ENCODE data around the gene CNTLN. TPM values are rescaled to one million over a fixed set of nuclear protein-coding genes. Genes with fewer than 3 reads are reported as not detected.
"Not testable (repeated sequence)": the region's sequence is repeated elsewhere in the genome, so short reads cannot be mapped to it uniquely, and the experiment has no call there.

Gene CNTLN
- total and polyA plus RNA-seq, 2 of the 8 experiments (the other 6 are each of a cell fraction or from before 2014, with no cell fraction given), result 4.8 to 10.8 TPM

- POLR2A ChIA-PET (ENCODE audit: partially characterized antibody); H3K4me3 ChIP-seq (ENCODE audit: extremely low read depth in 1 of 4, insufficient read depth in 2 of 4, low read depth in 3 of 4, low read length in 4 of 4); H3K79me2 ChIP-seq (ENCODE audit: control insufficient read depth in 1 of 2, insufficient read depth in 2 of 2, low read length in 2 of 2); H2BK12ac ChIP-seq (ENCODE audit: low read depth, low read length); H3K9ac ChIP-seq (replicated peaks in 1 of 4; ENCODE audit: extremely low read depth in 1 of 4, low read depth in 3 of 4, low read length in 3 of 4); H2BK15ac ChIP-seq (ENCODE audit: low read length); H3K23ac ChIP-seq (ENCODE audit: insufficient read length); H3K36me3 ChIP-seq (ENCODE audit: control insufficient read depth in 2 of 4, insufficient read depth in 4 of 4, low read length in 3 of 4); H4K5ac ChIP-seq (ENCODE audit: insufficient read length, low read depth, low read length); H3K4me1 ChIP-seq (replicated peaks in 1 of 4; ENCODE audit: control insufficient read depth in 3 of 4, insufficient read depth in 4 of 4, low read length in 3 of 4); H3K4me2 ChIP-seq (ENCODE audit: insufficient read depth in 1 of 2, low read depth in 2 of 2, low read length in 2 of 2); H2BK120ac ChIP-seq (replicated peaks; ENCODE audit: low read depth, low read length); H2AFZ ChIP-seq (ENCODE audit: low read length); H3K56ac ChIP-seq (replicated peaks; ENCODE audit: insufficient read length, low read depth, low read length); DNase-seq (ENCODE audit: low read depth in 1 of 2, low spot score in 2 of 2); H3K27ac ChIP-seq (ENCODE audit: low read depth, low read length); FAIRE-seq; CTCF ChIA-PET (ENCODE audit: partially characterized antibody); H3K79me1 ChIP-seq (ENCODE audit: low read depth, low read length); H2BK20ac ChIP-seq (ENCODE audit: low read length); H4K8ac ChIP-seq (ENCODE audit: extremely low read depth, insufficient read depth, low read length); H3K4ac ChIP-seq (replicated peaks; ENCODE audit: insufficient read length, low read depth, low read length); H4K20me1 ChIP-seq (replicated peaks in 1 of 2; ENCODE audit: control insufficient read depth in 1 of 2, insufficient read depth in 2 of 2, low read length in 2 of 2); H2BK5ac ChIP-seq (ENCODE audit: low read depth, low read length); H4K91ac ChIP-seq (replicated peaks; ENCODE audit: insufficient read length, low read length); H3K18ac ChIP-seq (ENCODE audit: extremely low read depth, low read length); H3K14ac ChIP-seq (ENCODE audit: insufficient read length); H2AK5ac ChIP-seq (ENCODE audit: low read depth, low read length); H3K23me2 ChIP-seq (ENCODE audit: low read depth, low read length); H3K9me3 ChIP-seq (ENCODE audit: insufficient read depth in 2 of 2, low read depth in 1 of 2, low read length in 1 of 2); H3K27me3 ChIP-seq (replicated peaks in 1 of 4; ENCODE audit: control insufficient read depth in 3 of 4, extremely low read depth in 1 of 4, insufficient read depth in 3 of 4, low read length in 3 of 4): not testable (repeated sequence)
- whole genome bisulfite sequencing, 2 experiments (ENCODE audit: extremely low coverage in 1 of 2, insufficient coverage in 1 of 2, insufficient read length in 1 of 2, insufficient replicate concordance in 2 of 2, low coverage in 1 of 2, low lambda C conversion rate in 2 of 2, missing lambda C conversion rate in 1 of 2), result 94% methylated on average over 25 of the region's 25 CpGs; no CpG with 5 or more reads in 1 of the 2 experiments
Observed at GRCh38 chr9:17354006-17354405, 219.2 kb downstream of the CNTLN start.
